ENCODE data around the gene LGALS1.
"Not testable (repeated sequence)": the region's sequence is repeated elsewhere in the genome, so short reads cannot be mapped to it uniquely, and the experiment has no call there.

LGALS1 gene

GRCh38 chr22:37647317-37647716, 28.1 kb upstream of the LGALS1 start:
- peaks cover 35% of the 10 kb centered on the region for H3K4me1 Mint-ChIP-seq (ENCODE audit: low read depth)
- intact Hi-C loops (cut with micrococcal nuclease) = no loop called here
- no peaks in the 10 kb centered on the region for H3K27me3 Mint-ChIP-seq
- no peak overlapping the region for H3K4me3 Mint-ChIP-seq
- H3K36me3 Mint-ChIP-seq (ENCODE audit: low read depth) = peaks cover 100% of the 10 kb centered on the region
- H3K27ac Mint-ChIP-seq = no peak overlapping the region
- no peaks in the 10 kb centered on the region for H3K9me3 Mint-ChIP-seq

GRCh38 chr22:37647928-37648327, 27.5 kb upstream of the LGALS1 start:
- H3K4me1 Mint-ChIP-seq (ENCODE audit: low read depth) = peaks cover 29% of the 10 kb centered on the region
- no peaks in the 10 kb centered on the region for H3K9me3 Mint-ChIP-seq
- intact Hi-C loops (cut with micrococcal nuclease) = no loop called here
- H3K36me3 Mint-ChIP-seq (ENCODE audit: low read depth) = peaks cover 100% of the 10 kb centered on the region
- no peak overlapping the region for H3K4me3 Mint-ChIP-seq
- H3K27me3 Mint-ChIP-seq = no peaks in the 10 kb centered on the region
- peak overlapping the region; percentile 25 for H3K27ac Mint-ChIP-seq

DNA sequence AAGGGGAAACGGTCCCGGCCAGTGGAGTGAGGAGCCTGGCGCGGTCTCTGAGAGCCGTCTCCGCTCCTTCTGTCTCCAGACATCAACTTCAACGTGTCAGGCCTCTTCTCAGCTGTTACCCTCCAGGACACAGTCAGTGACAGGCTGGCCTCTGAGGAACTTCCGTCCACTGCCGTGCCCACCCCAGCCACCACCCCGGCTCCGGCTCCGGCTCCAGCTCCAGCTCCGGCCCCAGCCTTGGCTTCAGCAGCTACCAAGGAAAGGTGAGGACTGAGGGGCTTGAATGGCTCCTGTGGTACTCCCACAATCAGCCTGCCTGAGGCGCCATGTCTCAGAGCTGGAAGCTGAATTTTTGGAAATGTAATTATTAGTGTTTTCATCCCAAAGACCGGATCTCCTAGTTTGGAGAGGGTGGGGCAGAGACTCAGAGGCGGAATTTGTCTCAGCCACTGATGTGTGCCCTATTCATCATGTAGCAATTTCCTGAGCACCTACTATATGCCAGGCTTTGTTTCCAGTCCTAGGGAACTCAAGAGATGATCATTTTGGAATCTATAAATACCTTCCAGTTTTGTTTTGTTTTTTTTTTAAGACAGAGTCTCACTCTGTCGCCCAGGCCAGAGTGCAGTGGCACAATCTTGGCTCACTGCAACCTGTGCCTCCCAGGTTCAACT, 24.8 kb upstream of the LGALS1 start:
- peaks cover 10% of the 10 kb centered on the region for H3K4me1 Mint-ChIP-seq (ENCODE audit: low read depth)
- intact Hi-C loops (cut with micrococcal nuclease) = no loop called here
- no peak overlapping the region for H3K27ac Mint-ChIP-seq

GRCh38 chr22:37654563-37655251, 20.7 kb upstream of the LGALS1 start:
- peaks cover 27% of the 10 kb centered on the region for H3K4me1 Mint-ChIP-seq (ENCODE audit: low read depth)
- intact Hi-C loops (cut with micrococcal nuclease) = no loop called here
- peaks cover 69% of the 10 kb centered on the region for H3K36me3 Mint-ChIP-seq (ENCODE audit: low read depth)
- H3K27me3 Mint-ChIP-seq = no peaks in the 10 kb centered on the region
- no peaks in the 10 kb centered on the region for H3K9me3 Mint-ChIP-seq
- peak overlapping the region; percentile 16 for H3K27ac Mint-ChIP-seq
- no peak overlapping the region for H3K4me3 Mint-ChIP-seq

More for the DNA sequence above, 24.8 kb upstream of the LGALS1 start:
- H3K9me3 Mint-ChIP-seq = no peaks in the 10 kb centered on the region
- H3K36me3 Mint-ChIP-seq (ENCODE audit: low read depth) = peaks cover 100% of the 10 kb centered on the region
- H3K4me3 Mint-ChIP-seq = no peak overlapping the region
- H3K27me3 Mint-ChIP-seq = no peaks in the 10 kb centered on the region

- H3K27me3 Mint-ChIP-seq = no peaks in the 10 kb centered on the region
- peaks cover 64% of the 10 kb centered on the region for H3K36me3 Mint-ChIP-seq (ENCODE audit: low read depth)
- peaks cover 32% of the 10 kb centered on the region for H3K4me1 Mint-ChIP-seq (ENCODE audit: low read depth)
- H3K27ac Mint-ChIP-seq = no peak overlapping the region
- intact Hi-C loops (cut with micrococcal nuclease) = no loop called here
- no peak overlapping the region for H3K4me3 Mint-ChIP-seq
- no peaks in the 10 kb centered on the region for H3K9me3 Mint-ChIP-seq
These were observed 20.2 kb upstream of the LGALS1 start for GRCh38 chr22:37655252-37655563.

DNA sequence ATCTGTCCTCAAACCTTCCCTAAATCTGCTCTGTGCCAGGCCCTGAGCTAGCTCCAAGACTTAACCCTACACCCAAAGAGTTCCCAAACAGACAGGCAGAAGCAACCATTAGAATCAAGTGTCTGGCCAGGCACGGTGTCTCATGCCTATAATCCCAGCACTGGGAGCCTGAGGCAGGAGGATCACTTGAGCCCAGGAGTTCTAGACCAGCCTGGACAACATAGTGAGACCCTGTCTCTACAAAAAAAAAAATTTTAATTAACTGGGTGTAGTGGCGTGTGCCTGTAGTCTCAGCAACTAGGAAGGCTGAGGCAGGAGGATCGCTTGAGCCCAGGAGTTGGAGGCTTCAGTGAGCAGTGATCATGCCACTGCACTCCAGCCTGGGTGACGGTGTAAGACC, 18.9 kb upstream of the LGALS1 start:
- Mint-ChIP-seq H3K4me1 (ENCODE audit: low read depth) (peaks cover 45% of the 10 kb centered on the region), H3K36me3 (ENCODE audit: low read depth) (peaks cover 50% of the 10 kb centered on the region), H3K27ac (peak overlapping the region; percentile 50)
- intact Hi-C loops (cut with micrococcal nuclease); H3K4me3 Mint-ChIP-seq; H3K27me3 Mint-ChIP-seq; H3K9me3 Mint-ChIP-seq: not testable (repeated sequence)

GRCh38 chr22:37657590-37658132, 17.8 kb upstream of the LGALS1 start:
- intact Hi-C loops (cut with micrococcal nuclease) = loop anchor here (1.0 kb wide), 1 partner anchor 20 kb away; no protein-coding TSS in a partner anchor
- H3K4me1 Mint-ChIP-seq (ENCODE audit: low read depth) = peaks cover 56% of the 10 kb centered on the region
- peaks cover 43% of the 10 kb centered on the region for H3K36me3 Mint-ChIP-seq (ENCODE audit: low read depth)

GRCh38 chr22:37658133-37659065, 17.0 kb upstream of the LGALS1 start, which contains the start of gene PDXP:
PDXP (plus strand) TSS chr22:37658723; CDS start chr22:37658783, 60 bp downstream.
- Mint-ChIP-seq H3K4me1 (ENCODE audit: low read depth) (peaks cover 56% of the 10 kb centered on the region), H3K36me3 (ENCODE audit: low read depth) (peaks cover 38% of the 10 kb centered on the region), H3K27me3 (no peaks in the 10 kb centered on the region), H3K27ac (peak within 1 kb of the TSS; percentile 86), H3K4me3 (peak within 1 kb of the TSS; percentile 84), H3K9me3 (no peaks in the 10 kb centered on the region)
- intact Hi-C loops (cut with micrococcal nuclease) = loop anchor here (1.0 kb wide), 1 partner anchor 19 kb away; no protein-coding TSS in a partner anchor

More at GRCh38 chr22:37657590-37658132, 17.8 kb upstream of the LGALS1 start:
- H3K27me3 Mint-ChIP-seq = no peaks in the 10 kb centered on the region
- H3K9me3 Mint-ChIP-seq = no peaks in the 10 kb centered on the region
- peak overlapping the region; percentile 86 for H3K27ac Mint-ChIP-seq
- peak overlapping the region; percentile 81 for H3K4me3 Mint-ChIP-seq

- H3K27ac Mint-ChIP-seq = peak overlapping the region; percentile 78
- peaks cover 34% of the 10 kb centered on the region for H3K36me3 Mint-ChIP-seq (ENCODE audit: low read depth)
- intact Hi-C loops (cut with micrococcal nuclease) = no loop called here
- no peaks in the 10 kb centered on the region for H3K27me3 Mint-ChIP-seq
- peak overlapping the region; percentile 84 for H3K4me3 Mint-ChIP-seq
- H3K9me3 Mint-ChIP-seq = no peaks in the 10 kb centered on the region
- H3K4me1 Mint-ChIP-seq (ENCODE audit: low read depth) = peaks cover 56% of the 10 kb centered on the region
These were observed 16.2 kb upstream of the LGALS1 start for GRCh38 chr22:37659066-37659896.

- intact Hi-C loops (cut with micrococcal nuclease) = no loop called here
- H3K27ac Mint-ChIP-seq = peak overlapping the region; percentile 78
- H3K9me3 Mint-ChIP-seq = no peaks in the 10 kb centered on the region
- H3K4me1 Mint-ChIP-seq (ENCODE audit: low read depth) = peaks cover 51% of the 10 kb centered on the region
- H3K4me3 Mint-ChIP-seq = peak overlapping the region; percentile 84
- no peaks in the 10 kb centered on the region for H3K27me3 Mint-ChIP-seq
- H3K36me3 Mint-ChIP-seq (ENCODE audit: low read depth) = peaks cover 30% of the 10 kb centered on the region
These were observed 15.3 kb upstream of the LGALS1 start for GRCh38 chr22:37659897-37660708.

GRCh38 chr22:37660709-37661045, 14.8 kb upstream of the LGALS1 start:
- Mint-ChIP-seq H3K36me3 (ENCODE audit: low read depth) (peaks cover 30% of the 10 kb centered on the region), H3K4me1 (ENCODE audit: low read depth) (peaks cover 51% of the 10 kb centered on the region), H3K27ac (no peak overlapping the region), H3K27me3 (no peaks in the 10 kb centered on the region), H3K9me3 (no peaks in the 10 kb centered on the region), H3K4me3 (peak overlapping the region; percentile 84)
- intact Hi-C loops (cut with micrococcal nuclease) = no loop called here

GRCh38 chr22:37661160-37661924, 14.1 kb upstream of the LGALS1 start:
- Mint-ChIP-seq H3K27me3 (no peaks in the 10 kb centered on the region), H3K27ac (peak overlapping the region; percentile 87), H3K4me1 (ENCODE audit: low read depth) (peaks cover 48% of the 10 kb centered on the region), H3K9me3 (no peaks in the 10 kb centered on the region), H3K4me3 (peak overlapping the region; percentile 20), H3K36me3 (ENCODE audit: low read depth) (peaks cover 30% of the 10 kb centered on the region)
- intact Hi-C loops (cut with micrococcal nuclease) = no loop called here
